ENCODE measurements around the gene GPC6.

The GPC6 gene

DNA sequence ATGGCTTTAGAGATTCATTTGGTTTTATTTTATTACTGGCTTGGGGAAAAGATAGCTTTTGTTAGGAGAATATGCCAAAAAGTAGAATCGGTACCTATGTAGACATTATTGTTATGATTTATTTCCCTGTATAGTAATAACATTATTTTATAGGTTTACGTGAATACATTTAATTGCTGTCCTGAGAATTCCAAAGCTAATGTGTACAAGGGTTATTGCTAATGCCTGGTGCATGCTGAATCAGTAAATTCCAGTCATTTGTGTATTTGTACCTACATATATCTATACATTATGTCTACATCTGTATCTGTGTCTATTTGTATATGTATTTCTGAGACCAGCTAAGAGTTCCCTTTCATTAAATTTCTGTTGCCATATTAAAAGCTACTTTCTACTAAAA lies 550.9 kb downstream of the GPC6 start:
- no peak overlapping the region for H3K27ac ChIP-seq

DNA sequence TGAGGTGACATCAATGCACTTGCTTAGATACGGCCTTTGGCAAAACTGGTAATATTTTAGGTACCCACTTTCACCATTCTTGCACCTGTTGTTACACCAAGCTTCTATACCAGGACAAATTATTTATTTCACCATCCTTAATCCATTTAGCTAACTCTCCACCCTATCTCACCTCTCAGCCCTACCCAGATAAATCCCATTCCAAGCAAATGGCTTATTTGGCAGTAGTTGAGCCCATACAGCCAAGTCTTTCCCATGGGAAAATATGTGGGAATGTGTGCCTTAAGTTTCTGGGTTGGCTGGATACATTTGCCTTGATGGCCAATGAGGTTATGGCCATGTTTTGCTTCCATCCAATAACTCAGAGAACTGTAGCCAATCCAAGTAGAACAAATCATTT lies 551.9 kb downstream of the GPC6 start:
- H3K27ac ChIP-seq: no peak overlapping the region
- no peak overlapping the region for H3K4me3 ChIP-seq

More for the DNA sequence above, 550.9 kb downstream of the GPC6 start:
- no peak overlapping the region for H3K4me3 ChIP-seq

DNA sequence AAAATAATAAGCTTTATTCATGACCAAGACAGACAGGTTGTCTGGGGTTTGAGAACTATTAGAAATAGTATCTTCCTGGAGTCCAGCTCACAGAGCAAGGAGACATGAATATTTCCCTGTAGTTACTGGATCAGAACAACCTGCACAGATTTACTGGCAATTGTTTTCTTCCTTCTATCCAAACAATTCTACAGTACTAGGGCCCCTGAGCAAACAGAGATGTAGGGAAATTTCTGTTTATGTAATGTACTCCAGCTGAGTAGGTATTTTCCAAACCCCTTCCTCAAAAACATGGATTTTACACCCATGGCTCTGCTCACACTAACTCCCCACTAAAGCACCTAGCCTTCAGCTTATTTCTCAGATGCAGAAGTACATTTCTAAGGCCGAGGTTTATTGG lies 557.6 kb downstream of the GPC6 start:
- no peak overlapping the region for H3K4me3 ChIP-seq
- H3K27ac ChIP-seq: no peak overlapping the region

DNA sequence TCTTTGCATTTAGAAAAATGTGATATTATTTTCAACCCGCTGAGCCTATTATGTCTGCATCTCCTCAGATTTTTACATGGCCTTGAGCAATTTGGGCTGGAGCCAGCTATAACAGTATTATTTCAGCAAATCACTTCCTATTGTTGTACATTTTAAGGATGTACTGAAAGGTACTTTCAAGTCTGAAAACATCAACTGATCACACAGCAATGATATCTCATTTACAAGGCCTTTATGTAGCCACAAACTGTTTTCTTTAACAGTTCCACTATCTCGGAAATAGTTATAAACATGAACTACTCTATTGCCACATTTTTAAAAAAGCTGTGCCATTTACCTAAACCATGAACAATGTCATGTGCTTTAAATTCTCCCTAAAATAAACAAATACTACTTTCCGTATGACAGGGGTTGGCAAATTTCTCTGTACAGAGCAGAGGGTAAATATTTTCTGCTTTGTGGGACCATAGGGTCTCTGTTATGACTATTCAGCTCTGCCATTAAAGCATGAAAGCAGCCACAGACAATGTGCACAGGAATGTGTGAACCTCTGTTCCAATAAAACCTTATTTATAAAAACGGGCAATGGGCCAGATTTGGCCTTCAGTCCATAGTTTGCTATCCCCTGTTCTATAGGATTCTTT lies 560.4 kb downstream of the GPC6 start:
- no peak overlapping the region for H3K27ac ChIP-seq

DNA sequence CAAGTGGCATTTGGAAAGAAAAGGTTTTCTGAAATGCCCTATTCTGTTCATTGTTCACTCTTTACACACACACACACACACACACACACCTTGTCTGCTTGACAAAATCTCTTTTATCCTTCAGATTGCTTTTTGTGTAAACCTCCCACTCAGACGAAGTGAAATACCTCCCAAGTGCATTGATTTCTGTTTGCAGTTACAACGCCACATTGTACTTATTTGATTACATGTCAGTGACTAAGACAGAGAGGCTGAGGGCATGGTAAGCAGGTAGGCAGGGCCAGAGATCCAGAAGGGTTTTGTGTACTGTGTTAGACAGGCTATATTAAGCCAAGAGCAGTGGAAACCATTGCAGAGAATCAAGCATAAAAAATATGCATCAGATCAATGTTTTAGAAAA lies 561.8 kb downstream of the GPC6 start:
- H3K4me3 ChIP-seq: no peak overlapping the region
- H3K27ac ChIP-seq: no peak overlapping the region

More for the DNA sequence above, 560.4 kb downstream of the GPC6 start:
- no peak overlapping the region for H3K4me3 ChIP-seq

DNA sequence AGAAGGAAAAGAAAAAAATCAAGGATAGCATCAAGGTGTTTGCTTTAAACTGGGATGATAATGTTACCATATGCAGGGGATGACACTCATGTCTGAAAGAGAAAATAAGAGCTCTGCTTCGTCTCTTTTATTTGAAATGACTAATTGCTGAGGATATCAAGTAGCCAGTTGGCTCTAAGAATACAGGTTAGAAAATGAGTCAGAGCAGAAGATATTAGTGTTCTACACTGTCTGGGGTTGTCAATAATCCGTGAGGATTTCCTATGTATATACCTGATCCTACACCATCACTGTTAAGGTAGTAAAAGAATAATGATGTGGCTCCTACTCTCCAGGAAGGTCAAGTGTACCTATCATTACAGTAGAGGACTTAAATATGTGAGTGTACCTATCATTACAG lies 562.5 kb downstream of the GPC6 start:
- H3K27ac ChIP-seq: no peak overlapping the region
- H3K4me3 ChIP-seq: no peak overlapping the region

DNA sequence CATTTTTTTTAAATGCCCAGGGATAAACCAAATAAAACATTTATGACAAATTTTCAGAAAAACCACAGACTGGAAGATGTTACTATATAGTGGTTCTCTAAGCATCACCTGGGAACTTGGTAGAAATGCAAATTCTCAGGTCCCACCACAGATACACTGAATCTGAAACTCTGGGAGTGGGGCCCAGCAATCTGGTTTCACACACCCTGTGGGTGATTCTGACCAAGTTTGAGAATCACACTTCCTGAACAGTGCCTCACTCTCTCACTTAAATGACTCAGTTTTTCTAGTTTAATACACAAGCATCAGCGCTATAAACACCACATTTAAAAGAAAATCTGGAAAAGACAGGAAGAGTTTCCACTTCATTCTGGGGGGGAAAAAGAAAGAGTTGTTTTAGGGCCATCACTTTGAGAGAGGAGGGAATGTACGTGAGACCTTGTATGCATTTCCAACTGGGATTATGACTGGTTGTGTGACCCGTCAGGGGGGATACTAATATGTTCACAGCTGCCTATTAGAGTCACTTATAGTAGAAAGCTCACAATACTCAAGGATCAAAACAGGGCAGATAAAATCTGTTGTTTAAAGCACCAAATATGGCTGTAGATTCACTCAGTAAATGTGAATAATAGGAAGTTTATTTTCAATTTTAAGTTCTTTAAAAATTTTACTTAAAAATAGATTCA lies 567.7 kb downstream of the GPC6 start:
- H3K27ac ChIP-seq: no peak overlapping the region
- no peak overlapping the region for H3K4me3 ChIP-seq

DNA sequence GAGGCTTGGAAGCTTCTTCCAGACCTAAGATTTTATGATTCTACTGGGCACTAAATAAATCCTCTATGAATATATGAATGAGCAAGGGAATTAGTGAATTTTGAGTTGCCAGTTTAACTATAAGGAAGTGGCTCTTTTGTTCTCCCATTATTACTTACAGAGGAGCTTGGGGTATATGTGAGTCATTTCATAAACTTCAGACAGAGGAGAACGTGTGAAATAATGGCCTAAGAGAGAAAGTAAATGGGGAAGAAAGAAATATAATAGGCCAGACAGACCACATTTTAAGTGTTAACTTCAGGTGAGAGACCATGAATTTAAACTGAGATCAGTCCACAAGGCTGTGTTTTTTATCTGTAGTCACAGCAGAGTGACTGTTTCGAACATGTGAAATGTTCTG lies 570.9 kb downstream of the GPC6 start:
- Histone ChIP-seq H3K4me3 (no peak overlapping the region), H3K27ac (no peak overlapping the region)

DNA sequence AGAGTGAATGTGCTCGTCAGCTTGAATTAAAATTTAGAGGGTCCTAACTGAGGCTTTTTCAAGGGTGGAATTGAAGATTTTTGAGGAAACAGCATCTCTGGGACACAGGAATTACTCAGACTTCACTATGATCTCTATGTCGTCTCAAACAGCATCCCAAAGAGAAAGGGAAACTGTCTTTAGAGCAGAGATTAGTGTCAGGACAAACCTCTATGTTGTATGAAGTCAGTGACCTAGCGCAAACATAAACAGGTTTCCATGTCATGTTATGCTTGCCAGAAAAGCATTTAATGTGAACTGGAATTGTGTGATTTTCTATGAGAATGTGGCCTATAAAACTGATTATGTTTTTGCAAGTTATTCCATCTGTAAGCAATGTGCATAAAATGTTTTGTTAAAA lies 573.7 kb downstream of the GPC6 start:
- no peak overlapping the region for H3K4me3 ChIP-seq

DNA sequence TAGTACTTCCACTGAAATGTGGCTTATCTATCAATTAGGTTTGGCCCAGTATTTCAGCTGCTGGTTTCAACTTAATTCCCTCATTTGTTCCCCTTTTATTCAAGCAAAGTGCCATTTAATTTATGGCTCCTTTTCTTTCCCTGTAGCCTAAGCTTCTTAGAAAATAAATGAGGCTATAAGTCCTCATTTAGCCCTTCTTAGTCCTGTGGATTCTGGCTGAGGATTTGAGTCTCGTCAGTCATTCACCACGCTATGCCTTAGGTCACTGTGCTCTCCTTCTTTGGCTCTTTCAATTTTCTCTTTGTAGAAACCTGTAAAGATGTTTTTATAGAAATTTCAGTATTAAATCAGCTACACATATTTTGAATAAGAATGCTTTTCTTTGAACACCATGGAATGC lies 579.1 kb downstream of the GPC6 start:
- H3K4me3 ChIP-seq: no peak overlapping the region
- H3K27ac ChIP-seq: no peak overlapping the region

More for the DNA sequence above, 573.7 kb downstream of the GPC6 start:
- H3K27ac ChIP-seq: no peak overlapping the region

DNA sequence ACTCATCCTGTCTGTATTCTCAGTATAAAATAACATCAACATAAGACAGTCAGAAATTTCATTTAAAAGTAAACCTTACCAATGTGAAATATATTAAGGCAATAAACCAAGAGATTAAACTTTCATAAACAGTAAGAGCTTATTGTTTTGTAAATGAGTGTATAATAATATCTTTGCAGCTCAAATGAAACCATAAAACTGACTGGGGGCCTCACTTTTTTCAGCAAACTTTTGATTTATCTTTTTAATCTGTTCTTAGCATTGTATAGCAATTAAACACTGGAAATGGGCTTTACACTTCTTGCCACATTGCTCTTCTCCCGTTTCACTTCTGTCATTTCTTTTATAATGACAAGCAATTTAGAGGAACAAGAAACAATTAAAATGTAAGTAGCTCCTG lies 580.3 kb downstream of the GPC6 start:
- H3K4me3 ChIP-seq: no peak overlapping the region
- H3K27ac ChIP-seq: no peak overlapping the region

DNA sequence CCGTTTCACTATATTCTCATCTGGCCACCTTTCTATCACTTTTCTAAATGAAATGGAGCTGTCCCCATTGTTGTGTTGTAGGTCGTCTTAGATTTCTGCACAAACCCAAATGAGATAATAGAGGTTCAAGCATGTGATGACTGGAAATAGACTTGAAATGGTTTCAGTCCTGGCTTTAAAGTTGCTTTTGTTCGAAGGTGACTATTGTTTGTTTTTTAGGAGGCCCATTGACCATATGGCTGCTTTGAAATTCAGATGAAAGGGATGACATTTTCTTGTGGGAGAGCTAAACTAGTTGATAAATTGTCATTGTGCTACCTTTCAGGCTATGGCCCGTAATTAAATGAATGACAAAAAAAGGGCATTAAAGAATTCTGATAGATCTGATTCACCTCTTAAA lies 583.7 kb downstream of the GPC6 start:
- Histone ChIP-seq H3K27ac (no peak overlapping the region), H3K4me3 (no peak overlapping the region)

DNA sequence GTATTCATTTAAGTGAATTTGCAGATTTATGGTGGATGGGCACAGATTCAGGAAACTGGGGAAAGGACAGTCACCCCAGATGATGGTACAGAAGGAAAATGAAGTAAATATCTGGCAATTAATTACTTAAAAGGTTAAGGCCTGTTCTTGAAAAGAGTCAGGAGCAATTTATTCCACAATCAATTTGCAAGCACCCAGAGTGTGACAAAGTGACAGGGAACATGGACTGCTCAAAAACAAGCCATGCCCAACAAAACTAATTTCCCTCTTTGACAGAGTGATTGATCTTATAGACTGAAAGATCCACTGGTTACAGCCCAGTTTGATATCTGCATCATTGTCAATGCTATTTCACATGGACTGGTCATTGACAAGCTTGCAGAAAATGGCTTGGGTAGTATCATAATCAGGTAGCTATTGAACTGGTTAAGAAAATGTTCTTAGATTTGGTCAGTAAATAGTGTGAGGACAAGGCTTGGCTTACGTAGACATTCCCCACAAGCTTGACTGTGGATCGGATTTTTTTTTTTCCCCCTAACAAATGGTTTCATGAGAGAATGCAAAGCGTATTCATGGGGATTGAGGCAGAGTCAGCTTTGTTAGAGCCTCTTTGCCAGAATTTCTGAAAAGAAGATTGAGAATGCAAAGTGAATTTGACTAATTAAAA lies 584.6 kb downstream of the GPC6 start:
- Histone ChIP-seq H3K4me3 (no peak overlapping the region), H3K27ac (no peak overlapping the region)

DNA sequence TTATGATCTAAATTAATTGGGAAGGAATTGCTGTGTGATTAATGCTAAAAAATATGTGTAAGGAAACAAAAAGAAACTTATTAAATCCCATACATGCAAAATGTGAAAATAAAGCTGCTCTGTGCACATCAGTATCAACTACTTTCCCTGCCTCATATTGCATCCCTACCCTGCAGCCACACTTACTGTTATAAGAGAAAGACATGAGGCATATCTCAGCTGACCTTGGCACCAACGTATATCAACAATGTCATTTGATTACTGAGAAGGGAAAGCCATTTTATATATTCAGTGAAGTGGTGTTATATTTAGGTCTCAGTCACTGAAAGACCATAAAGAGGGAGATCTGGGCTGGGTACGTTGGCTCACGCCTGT lies 585.1 kb downstream of the GPC6 start:
- H3K4me3 ChIP-seq: no peak overlapping the region
- no peak overlapping the region for H3K27ac ChIP-seq

DNA sequence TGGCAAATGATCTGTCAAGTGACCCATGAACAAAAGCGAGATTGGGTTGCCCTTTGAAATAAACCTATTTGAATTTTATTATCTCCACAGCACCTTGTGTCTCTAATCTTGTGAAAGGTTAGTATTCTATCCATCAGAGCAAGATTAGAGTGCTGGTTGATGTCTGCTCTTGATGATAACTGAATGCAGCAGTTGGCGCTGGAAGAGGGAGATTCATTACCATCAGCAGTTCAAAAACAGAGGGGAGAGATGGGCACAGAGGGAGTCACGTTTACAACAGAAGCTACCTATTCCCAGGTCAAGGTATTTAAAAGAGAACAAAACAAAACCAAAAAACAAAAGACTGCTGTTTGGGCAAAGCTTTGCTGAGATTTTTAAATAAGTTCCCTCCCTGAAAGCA lies 588.1 kb downstream of the GPC6 start:
- Histone ChIP-seq H3K4me3 (no peak overlapping the region), H3K27ac (no peak overlapping the region)

DNA sequence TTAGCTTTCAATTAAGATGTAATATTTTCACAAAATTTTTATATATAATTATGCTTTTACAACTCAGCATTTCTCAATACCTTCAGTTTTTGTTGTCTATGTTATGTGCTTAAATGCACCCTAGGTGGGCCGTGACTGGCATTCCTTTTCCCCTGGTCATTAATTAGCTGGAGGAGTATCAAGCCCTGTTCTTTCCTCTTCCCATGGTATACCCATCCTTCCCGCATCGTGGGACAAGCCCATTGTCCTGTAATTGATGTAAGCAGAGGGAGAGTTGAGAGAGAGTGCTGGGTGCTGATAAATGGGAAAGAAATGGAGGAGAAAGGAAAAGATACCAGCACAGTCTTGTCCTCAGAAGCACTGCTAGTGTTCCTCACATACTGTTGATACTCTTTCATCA lies 591.7 kb downstream of the GPC6 start:
- Histone ChIP-seq H3K27ac (no peak overlapping the region), H3K4me3 (no peak overlapping the region)

DNA sequence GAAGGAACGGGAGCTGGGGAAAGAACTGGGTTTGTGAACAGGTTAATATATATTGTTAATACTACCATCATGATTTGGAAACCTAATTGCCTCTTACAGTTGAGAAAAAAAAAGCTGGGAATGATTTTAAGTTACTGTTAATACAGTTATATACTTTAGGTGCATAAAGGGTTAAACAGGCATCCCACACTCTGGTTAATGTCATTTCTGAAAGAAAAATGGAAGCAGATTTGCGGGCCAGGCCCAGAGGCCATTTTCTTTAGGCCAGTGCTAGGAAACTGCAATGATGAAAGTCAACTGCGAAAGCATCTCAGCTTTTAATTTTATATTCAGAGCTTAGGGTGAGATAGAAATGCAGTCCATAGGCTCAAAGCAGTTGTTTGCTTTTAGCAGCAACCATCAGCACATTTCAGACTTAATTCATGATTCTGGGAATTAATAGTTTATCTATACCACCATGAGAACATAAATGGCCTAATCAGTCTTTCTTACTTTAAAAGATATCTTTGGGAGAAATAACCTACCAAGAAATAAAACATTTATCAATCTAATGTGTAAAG lies 592.8 kb downstream of the GPC6 start:
- H3K27ac ChIP-seq: no peak overlapping the region
- H3K4me3 ChIP-seq: no peak overlapping the region

DNA sequence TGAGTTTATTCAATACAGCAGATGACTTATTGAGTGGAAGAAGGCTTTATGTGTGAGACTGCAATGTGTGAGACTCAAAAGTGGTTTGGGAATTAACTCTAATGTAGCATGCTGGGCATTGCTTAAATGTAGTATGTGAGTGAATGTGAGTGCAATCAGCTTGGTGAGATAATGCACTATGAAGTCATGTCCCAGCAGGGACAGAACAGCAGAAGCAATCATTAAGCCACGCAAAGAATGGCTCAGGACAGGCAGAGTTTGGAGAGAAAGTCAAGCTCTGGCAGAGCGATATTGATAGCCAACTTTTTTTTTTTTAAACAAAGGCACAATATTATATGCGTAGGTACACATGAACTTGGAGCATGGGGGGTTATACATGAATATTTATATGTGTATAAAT lies 597.7 kb downstream of the GPC6 start:
- no peak overlapping the region for H3K27ac ChIP-seq
- H3K4me3 ChIP-seq: no peak overlapping the region

DNA sequence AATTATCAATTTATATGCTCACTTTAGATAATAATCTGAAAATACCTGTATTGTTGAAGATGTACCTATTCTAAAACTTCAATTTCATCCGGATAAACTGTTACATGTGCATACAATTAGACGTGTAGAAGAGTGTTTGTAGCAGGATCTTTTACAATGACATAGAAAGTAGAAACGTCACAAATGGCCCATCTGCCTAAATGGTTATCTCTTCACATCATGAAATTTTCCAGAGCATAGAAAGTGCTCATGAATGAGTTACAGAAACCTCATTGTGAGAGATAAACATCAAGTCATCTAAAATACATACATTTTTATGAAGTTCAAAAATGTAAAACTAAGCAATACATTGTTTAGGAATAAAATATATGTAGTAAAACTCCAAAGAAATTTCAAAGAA lies 607.4 kb downstream of the GPC6 start:
- H3K27ac ChIP-seq: no peak overlapping the region
- no peak overlapping the region for H3K4me3 ChIP-seq

DNA sequence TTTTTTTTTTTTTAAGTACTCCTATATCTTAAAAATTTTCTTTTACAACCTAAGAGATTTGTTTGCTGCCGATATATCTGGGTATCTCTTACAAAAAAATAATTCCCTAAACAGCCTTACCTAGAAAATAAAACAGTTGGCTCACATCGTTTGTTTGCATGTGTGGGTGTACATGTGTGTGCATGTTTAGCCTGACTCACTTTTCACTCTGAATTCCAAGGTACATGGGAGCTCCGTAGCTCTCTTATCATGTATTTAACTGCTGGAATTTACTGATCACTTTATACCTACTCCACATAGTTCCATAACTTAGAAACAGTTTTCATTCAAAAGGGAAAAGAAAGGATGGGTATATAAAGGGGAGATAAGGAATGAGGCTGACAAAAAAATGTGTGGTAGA lies 616.5 kb downstream of the GPC6 start:
- Histone ChIP-seq H3K4me3 (no peak overlapping the region), H3K27ac (no peak overlapping the region)

DNA sequence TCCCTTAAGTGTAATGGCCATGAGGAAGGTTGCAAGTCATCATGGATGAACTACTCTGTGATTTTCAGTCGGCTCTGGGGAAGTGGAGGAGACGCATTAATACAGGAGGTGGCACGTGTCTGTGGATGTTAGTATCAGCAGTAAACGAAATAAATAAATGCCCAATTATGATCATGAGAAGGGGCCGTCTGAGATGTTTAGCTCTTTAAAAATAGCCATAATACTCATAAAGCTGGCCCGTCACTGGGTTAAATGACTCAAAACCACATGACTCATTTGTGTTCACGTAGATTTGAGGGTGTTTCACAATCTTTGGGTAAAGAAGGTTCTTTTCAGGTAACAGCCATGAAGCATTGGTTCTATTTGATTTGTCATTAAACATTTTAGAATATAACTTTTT lies 620.6 kb downstream of the GPC6 start:
- Histone ChIP-seq H3K27ac (no peak overlapping the region), H3K4me3 (no peak overlapping the region)

Data from skin epidermis (tissue), 12 donors.